ENCODE measurements around the gene HIBADH.
"Not testable (repeated sequence)": the region's sequence is repeated elsewhere in the genome, so short reads cannot be mapped to it uniquely, and the experiment has no call there.

The HIBADH gene

DNA sequence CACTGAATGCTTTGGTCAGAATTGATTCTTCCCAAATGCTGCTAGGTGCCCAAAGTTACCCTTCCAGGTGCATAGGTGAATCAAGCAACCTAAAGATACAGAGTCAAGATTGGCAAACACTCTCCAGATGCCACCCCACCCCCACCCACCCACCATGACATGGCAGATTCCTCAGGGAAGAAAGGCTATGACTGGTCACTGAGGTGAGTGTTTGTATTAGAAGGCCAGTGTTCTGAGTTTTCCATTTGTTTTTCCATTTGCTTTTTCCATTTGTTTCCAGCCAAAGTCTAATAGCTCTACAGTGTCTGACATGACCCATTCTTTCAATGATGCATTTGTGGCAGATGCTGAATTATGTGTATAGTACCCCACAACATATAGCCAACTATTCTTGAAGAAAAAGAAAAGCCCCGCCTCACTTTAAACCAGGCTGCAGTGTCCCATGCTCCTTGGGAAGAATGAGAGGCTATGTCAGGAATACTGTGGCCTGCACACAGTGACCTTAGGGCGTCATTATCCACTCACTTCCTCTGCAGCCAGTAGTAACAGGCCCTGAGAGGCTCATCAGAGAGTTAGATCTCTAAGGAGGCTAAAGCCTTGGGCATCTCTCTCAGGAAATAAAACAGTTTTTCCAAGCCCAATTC, 16.1 kb upstream of the HIBADH start:
- DNase-seq, result no peak

DNA sequence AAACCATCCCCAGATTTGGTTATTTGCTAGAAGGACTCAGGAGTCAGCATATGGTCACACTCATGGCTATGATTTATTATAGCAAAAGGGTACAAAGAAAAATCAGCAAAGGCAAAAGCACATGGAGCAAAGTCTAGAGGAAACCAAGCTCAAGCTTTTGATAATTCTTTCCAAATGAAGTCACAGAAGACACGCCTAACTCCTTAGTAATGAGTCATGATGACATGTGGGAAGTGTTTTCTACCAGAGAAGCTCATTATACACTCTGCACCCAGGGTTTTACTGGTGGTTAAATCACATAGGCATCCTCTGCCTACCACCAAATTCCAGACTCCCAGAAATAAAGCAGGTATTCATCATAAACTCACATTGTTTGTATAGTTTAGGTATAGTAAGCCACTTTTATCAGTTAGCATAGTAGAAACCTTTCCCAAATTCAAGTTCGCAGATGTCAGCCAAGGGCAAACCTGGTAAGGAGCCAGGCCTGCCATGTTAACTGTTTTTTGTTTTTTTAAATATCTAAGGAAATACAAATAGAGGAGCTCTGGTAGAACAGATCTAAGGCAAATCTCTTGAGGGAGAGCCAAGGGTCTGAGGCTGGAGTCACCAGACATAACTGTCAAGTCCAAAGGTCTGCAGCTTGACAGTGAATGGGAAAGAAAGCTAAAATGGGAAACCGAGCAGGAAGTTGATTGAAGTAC, 15.4 kb upstream of the HIBADH start:
- DNase-seq, result no peak

DNA sequence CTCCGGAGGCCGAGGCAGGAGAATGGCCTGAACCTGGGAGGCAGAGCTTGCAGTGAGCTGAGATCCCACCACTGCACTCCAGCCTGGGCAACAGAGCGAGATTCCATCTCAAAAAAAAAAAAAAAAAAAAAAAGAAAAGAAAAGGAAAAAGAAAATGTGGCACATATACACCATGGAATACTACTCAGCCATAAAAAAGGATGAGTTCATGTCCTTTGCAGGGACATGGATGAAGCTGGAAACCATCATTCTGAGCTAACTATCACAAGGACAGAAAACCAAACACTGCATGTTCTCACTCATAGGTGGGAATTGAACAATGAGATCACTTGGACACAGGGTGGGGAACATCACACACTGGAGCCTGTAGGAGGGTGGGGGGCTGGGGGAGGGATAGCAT, 11.4 kb upstream of the HIBADH start:
- DNase-seq, result not testable (repeated sequence)

DNA sequence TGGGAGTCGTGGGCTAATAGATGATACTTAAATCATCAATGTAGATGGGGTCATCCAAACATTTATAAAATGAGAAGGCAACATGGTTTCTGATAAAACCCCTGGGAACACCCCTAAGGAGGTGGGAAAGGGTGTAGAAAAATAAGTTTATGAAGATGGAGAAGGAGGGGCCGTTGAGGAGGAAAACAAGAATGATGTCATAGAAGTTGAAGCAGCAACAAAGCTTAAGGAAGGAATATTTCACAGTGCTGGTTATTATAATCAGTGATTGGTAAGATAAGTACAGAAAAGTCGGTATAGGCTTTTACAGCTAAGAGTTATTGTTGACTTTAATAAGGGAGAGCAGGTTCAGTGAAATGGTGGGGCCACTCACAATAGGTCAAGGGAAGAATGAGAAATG, 9.0 kb upstream of the HIBADH start:
- DNase-seq, result no peak

GRCh38 chr7:27670676-27671075, 8.0 kb upstream of the HIBADH start:
- DNase-seq, result no peak

- DNase-seq, result no peak
Observed at GRCh38 chr7:27670177-27670576, 7.5 kb upstream of the HIBADH start.

- no peak for DNase-seq
Observed at GRCh38 chr7:27665531-27665930, 2.8 kb upstream of the HIBADH start.

DNA sequence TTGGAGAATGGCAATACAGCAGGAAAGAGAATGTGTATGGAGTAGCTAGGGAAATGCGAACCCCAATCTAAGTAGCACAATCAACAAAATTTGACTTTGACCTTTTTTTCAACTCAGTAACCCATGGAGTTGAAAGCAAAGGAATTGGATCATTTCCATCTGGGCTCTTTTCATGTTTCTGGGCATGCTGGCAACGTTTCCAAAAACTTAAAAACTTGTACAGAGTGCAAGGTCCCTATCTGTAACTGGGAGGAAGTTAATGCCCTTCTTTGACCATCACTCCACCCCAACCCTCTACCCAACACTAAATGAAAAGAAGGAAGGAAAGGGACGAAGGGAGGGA, 1.3 kb upstream of the HIBADH start:
- no peak for DNase-seq

GRCh38 chr7:27661811-27662489, 733 bp downstream of the HIBADH start:
- no peak for DNase-seq

- DNase-seq, result no peak
Observed at GRCh38 chr7:27656724-27657123, 6.0 kb downstream of the HIBADH start.

DNA sequence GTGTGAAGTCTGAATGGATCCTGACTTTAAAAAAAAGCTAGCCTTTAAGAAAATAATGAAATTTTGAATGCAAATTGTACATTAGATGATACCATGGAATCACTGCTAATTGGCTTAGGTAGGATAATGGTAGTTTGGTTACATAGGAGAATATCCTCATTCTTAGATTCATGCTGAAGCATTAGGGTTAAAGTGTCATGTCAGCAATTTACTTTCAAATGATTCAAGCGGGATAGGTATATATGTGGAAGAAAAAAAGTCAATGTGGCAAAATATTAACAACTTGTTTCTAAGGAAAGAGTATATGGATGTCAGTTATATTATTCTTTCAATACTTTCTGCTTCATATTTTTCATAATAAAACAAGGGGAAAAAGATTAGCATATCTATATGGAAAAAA, 7.5 kb downstream of the HIBADH start:
- no peak for DNase-seq

DNA sequence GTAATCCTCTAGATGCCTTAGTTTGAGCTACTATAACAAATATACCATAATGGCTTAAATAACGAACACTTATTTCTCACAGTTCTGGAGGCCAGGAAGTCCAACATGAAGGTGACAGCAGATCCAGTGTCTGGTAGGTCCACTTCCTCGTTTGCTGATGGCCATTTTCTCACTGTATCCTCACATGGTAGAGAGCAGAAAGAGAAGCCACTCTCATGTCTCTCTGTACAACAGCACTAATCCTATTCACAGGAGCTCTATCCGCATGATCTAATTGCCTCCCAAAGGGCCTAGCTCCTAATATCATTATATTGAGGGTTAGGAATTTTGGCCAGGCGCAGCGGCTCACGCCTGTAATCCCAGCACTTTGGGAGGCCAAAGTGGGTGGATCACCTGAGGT, 10.2 kb downstream of the HIBADH start:
- no peak for DNase-seq

DNA sequence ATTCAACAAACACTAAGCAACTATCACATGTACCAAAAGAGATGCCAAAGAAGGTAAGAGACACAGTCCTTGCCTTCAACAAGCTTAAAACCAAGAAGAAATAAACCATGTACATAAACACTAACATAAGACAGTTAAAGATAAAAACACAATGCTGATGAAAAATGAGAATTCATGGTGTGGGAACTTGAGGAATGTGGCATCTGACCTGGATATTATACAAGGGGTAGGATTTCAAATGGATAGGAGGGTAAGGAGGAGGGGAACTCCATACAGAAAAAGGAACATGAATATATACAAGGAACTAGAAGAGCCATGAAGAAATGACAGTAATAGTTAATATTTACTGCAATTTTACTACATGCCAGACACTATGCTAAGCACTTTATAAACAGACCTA, 11.0 kb downstream of the HIBADH start:
- DNase-seq, result no peak

DNA sequence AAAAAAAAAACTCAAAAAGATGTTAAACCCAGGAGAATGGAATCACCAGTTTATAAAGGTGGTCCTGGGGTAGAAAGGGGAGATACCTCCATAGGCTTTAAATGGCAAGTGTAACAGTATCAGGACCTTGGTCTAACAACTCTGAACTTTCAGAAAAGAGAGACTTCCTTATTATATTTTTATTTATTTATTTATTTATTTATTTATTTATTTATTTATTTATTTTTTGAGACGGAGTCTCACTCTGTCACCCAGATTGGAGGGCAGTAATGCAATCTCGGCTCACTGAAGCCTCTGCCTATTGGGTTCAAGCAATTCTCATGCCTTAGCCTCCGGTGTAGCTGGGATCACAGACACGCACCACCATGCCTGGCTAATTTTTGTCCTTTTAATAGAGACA, 12.4 kb downstream of the HIBADH start:
- no peak for DNase-seq

DNA sequence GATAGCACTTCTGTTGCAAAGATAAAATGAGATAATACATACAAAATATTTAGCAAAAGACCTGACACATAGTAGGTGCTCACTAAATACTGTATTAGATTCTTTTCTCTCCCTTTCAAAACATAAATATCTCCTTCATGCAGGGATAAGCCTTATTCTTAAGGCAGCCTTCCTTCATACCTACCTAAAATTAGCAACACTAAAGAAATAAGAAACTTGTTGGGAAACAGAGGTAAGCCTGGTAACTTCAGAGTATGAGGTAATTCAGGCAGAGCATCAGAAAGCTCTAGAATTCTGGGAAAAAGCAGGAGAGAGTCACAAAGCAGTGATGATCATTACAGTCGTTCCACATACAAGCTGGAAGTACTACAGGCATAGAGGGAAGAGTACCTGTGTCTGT, 15.2 kb downstream of the HIBADH start:
- no peak for DNase-seq

GRCh38 chr7:27647046-27647445, 15.6 kb downstream of the HIBADH start:
- DNase-seq, result no peak

DNA sequence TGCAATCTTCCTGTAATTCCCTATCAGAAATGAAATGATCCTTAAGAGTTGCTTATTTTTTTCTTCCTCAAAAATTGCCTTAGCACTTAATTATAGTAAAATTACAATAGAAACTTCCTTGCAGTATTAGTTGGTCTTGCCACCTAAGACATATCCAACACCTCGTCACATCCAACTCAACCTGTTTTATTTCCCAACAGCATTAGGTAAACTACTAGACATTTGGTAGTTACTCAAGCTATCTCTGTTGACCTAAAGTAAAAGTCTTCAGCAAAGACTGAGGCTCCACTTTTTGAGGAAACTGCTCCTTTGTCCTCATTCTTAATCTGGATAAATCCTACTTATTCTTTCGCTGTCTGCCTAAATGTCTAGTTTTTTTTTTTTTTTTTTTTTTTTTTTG, 20.4 kb downstream of the HIBADH start:
- no peak for DNase-seq

DNA sequence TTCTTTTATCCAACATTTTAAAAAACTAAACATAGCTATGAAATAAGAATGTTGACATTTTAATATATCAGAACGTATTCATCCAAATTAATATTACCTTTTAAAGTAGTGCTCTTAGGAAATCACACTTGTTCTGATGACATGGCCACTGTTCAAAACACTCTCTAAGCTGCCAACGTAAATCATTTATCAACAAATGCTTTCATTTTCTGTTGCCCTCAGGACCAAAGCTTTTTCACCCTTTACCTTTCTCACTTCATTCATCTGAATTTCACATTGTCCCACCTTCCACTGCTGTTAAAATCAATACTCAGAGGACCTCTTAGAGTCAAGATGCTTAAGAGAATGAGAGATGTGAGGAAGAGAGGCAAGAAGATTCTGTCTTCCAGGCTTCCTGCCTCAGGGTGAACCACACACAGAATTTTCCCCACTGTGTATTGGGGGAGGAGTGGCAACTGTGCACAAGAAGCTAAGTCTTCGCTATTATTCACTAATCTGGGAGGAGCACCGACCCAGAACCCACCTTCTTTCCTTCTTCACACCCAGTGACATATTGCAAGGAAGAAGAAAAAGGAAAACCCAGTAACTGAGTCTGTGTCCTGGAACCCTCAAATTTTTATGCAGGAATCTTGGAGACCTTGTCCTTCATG, 21.0 kb downstream of the HIBADH start:
- DNase-seq, result no peak

DNA sequence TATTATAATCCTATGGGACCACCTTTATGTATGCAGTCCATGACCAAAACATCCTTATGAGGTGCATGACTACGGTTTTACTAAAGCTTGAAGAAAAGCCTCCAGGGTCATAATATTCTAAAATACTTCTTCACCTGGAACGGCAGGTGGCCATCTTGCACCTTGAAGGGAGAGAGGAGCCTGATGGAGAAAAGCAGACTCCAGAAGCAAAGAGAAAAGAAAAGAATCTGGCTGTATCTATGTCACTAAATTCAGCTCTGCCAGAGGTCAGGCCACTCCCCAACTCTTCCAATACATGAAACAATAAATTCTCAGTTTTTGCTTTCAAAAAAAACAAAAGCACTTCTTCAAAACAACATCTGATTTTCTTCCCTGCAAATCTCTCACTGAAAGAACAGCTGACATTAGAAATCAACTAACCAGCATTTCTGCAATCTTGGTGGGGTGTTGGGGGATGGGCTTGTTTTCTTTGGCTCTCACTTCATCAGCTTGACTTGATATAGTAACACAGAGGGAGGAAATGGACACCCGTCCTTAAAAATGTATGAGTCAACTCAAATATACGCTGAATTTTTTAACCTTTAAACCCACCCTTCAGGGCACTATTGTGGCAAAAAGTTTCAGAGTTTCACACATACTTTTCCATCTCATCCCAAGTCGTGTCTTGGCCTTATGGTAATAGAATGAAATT, 21.7 kb downstream of the HIBADH start:
- DNase-seq, result no peak

DNA sequence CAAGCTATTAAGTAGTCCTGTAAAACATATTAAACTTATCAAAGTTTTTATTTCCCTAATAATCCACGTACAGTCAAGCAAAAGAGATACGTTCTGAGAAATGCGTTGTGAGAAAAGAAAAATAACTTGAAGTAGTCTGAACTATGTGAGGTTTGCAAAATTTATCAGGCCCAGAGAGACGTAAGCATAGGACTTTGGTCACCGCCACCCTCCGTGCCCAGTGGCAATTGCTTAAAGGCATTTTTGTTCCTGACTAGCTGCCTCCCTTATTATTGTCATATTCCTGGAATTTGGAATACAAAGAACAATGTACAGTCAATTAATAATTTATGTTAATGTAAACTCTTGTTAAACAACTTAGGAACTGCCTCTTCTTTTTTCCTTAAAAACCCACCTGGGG, 22.8 kb downstream of the HIBADH start:
- no peak for DNase-seq

DNA sequence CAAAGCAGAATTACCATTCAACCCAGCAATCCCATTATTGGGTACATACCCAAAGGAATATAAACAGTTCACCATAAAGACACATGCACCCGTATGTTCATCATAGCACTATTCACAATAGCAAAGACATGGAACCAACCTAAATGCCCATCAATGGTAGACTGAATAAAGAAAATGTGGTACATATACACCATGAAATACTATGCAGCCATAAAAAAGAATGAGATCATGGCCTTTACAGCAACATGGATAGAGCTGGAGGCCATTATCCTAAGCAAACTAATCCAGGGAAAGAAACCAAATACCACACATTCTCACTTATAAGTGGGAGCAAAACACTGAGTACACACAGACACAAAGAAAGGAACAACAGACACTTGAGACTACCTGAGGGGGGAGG, 23.6 kb downstream of the HIBADH start:
- not testable (repeated sequence) for DNase-seq

GRCh38 chr7:27636326-27637006, 26.2 kb downstream of the HIBADH start:
- DNase-seq, result no peak

DNA sequence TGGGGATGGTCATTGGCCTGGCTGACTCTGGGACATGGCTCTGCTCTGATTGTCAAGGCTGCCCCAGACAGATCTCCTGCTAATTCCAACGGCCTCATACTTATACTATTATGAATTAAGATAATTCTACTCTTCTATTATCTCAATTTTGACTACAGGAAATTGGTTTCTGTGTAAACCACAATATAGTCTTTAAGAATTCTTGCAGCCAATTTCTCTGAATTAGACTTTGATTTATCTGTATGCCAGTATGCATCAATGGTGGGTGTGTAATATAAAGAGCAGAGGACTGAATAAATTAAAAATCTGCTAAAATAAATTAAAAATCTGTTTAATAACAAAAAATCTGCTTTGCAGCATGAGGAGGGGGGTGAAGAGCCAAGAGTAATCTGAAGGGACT, 27.0 kb downstream of the HIBADH start:
- no peak for DNase-seq

All from NCI-H1694 treated with DMSO at 0.1 percent for 48 hours (cell line).